Fibroblast of the aortic adventitia (primary cell): ENCODE results near the gene TENT4A. TPM values are rescaled to one million over a fixed set of nuclear protein-coding genes. Genes with fewer than 3 reads are reported as not detected.

Experiments
- DNase-seq: peaks from one replicate; pipeline ENCODE4 v3.0.0-alpha.2; 2010; ENCODE audit warnings: low read depth
- H3K4me3 ChIP-seq: 2 replicates; pipeline ENCODE4 v1.5.1; 2011; ENCODE audit warnings: low read depth, mild to moderate bottlenecking, control low read depth, low read length, moderate library complexity
- CTCF ChIP-seq: IDR thresholded peaks from 2 replicates; pipeline ENCODE4 v1.5.1; 2011; ENCODE audit warnings: mild to moderate bottlenecking, low read length, control low read depth, inconsistent platforms; ENCODE audit not compliant: insufficient read depth
- total RNA-seq: library from RNA; depleted of rRNA; stranded (reverse); fragments of >200 nt; gene quantifications from 2 replicates; pipeline ENCODE4 v1.2.3, GENCODE V29; 2012; ENCODE audit warnings: low replicate concordance

The TENT4A gene
- total RNA-seq, 1 donor: 21.4 TPM

- TF ChIP-seq CTCF: no peak
- no peak for DNase-seq
- no peak overlapping the region for H3K4me3 ChIP-seq
Measured at GRCh38 chr5:6747103-6747502, 33.9 kb downstream of the TENT4A start.

GRCh38 chr5:6748142-6748541, 34.9 kb downstream of the TENT4A start:
- no peak for TF ChIP-seq CTCF
- DNase-seq: no peak
- no peak overlapping the region for H3K4me3 ChIP-seq

- no peak overlapping the region for H3K4me3 ChIP-seq
- no peak for TF ChIP-seq CTCF
- no peak for DNase-seq
Measured at GRCh38 chr5:6749026-6749716, 35.9 kb downstream of the TENT4A start.

DNA sequence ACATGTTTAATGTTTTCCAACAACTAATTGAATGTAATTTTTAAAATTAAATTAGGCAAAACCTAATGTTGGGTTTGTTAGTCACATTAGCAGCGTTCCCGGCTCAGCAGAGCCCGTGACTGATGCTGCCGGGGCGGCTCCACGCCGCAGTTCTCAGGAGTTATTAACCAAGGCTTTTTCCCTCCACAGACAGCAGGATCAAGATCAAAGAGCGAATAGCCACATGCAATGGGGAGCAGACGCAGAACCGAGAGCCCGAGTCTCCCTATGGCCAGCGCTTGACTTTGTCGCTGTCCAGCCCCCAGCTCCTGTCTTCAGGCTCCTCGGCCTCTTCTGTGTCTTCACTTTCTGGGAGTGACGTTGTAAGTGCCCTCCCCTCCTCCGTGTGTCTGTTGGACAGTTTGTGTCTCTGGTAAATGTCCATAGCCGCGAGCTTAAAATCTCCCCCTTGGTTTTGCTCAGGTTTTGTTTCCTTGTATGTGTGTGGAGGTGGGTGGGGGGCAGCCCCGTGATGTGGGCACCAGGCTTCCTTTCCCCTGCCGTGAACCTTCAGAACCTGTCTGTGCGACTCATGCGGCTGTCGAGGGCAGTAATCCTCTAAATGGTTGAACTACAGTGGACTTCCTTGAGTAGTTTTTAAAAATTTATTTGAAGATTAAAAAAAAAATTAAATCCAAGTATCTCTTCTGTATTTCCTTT, 37.1 kb downstream of the TENT4A start:
- DNase-seq: no peak
- no peak overlapping the region for H3K4me3 ChIP-seq
- no peak for TF ChIP-seq CTCF

GRCh38 chr5:6750951-6751685, 37.9 kb downstream of the TENT4A start:
- DNase-seq: no peak
- H3K4me3 ChIP-seq: no peak overlapping the region
- no peak for TF ChIP-seq CTCF

GRCh38 chr5:6752236-6752635, 39.0 kb downstream of the TENT4A start:
- DNase-seq: no peak
- TF ChIP-seq CTCF: no peak
- no peak overlapping the region for H3K4me3 ChIP-seq
